PC-9 (cell line): Measurements from ENCODE around the gene MAN1C1.

ENCODE experiments used
- EZH2 ChIP-seq: fragments of 200-600 bp; sonication (generic); IDR thresholded peaks from 2 replicates; pipeline ENCODE4 v1.8.0; 2017; ENCODE audit warnings: antibody characterized with exemption, low read depth
- TF ChIP-seq, protein P1 (sequence below): fragments of 200-600 bp; sonication (generic); conservative IDR thresholded peaks from 2 replicates; pipeline ENCODE4 v1.6.1; 2017; ENCODE audit warnings: mixed run types, antibody characterized with exemption, mild to moderate bottlenecking, moderate library complexity

DNA sequence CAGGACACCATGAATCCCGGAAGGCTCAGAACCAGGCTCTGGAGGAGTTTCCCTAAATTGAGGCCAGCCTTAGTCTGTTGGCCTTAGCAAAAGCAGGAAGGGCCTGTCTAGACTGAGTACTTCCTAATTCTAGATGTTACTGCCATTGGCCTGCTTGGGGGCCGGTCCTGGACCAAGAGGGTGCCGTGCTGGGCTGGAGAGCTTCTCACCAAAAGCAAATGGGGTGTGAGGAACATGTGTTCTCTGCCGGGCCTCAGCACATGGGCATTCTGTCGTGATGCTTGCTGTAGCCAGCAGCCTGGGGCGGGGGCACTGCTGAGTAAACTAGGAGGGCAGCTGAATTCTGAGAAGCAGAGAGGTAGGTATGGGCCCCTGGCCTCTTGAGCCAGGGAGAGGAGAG, 35.7 kb upstream of the MAN1C1 start:
- no peak for TF ChIP-seq EZH2
- TF ChIP-seq, protein P1, sequence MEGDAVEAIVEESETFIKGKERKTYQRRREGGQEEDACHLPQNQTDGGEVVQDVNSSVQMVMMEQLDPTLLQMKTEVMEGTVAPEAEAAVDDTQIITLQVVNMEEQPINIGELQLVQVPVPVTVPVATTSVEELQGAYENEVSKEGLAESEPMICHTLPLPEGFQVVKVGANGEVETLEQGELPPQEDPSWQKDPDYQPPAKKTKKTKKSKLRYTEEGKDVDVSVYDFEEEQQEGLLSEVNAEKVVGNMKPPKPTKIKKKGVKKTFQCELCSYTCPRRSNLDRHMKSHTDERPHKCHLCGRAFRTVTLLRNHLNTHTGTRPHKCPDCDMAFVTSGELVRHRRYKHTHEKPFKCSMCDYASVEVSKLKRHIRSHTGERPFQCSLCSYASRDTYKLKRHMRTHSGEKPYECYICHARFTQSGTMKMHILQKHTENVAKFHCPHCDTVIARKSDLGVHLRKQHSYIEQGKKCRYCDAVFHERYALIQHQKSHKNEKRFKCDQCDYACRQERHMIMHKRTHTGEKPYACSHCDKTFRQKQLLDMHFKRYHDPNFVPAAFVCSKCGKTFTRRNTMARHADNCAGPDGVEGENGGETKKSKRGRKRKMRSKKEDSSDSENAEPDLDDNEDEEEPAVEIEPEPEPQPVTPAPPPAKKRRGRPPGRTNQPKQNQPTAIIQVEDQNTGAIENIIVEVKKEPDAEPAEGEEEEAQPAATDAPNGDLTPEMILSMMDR = no peak
